ENCODE measurements around the gene MFGE8. TPM values are rescaled to one million over a fixed set of nuclear protein-coding genes. Genes with fewer than 3 reads are reported as not detected.

MFGE8 gene
- total RNA-seq, 1 experiment from 2014 or later, result 32.0 TPM

DNA sequence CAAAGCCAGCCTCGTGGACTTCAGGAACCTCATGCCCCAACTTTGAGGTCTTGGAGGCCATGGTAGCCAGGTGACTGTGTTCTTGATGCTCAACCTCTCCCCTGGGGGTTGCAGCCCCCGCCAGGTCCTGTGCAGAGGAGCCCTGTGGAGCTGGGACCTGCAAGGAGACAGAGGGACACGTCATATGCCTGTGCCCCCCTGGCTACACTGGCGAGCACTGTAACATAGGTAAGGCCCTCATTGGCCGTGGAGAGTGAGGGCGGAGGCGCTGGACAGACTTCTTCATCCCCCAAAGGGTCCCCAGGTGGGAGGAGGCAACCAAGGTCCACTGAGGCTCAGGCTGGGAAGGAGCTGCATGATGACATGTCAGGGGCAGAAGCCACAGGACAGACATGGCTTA is 53.0 kb downstream of the MFGE8 start:
- Histone ChIP-seq H3K4me3 (ENCODE audit: low read length) (no peak overlapping the region), H3K27me3 (ENCODE audit: low read length) (peaks cover 26% of the 10 kb centered on the region; the same call in 1 of the 2 replicates), H3K4me2 (ENCODE audit: low read length) (no peak overlapping the region), H3K79me2 (ENCODE audit: low read length) (no peaks in the 10 kb centered on the region), H3F3A (ENCODE audit: low read length, unreplicated experiment) (no peaks in the 10 kb centered on the region), H3K9ac (ENCODE audit: low read length) (no peak overlapping the region), H3K9me2 (replicated peaks; ENCODE audit: low read length) (no peaks in the 10 kb centered on the region), H3K4me1 (ENCODE audit: insufficient read depth, low read length) (no peaks in the 10 kb centered on the region), H2AFZ (ENCODE audit: low read length) (no peak overlapping the region), H3K36me3 (ENCODE audit: low read depth, low read length) (no peaks in the 10 kb centered on the region), H4K20me1 (ENCODE audit: low read length) (no peaks in the 10 kb centered on the region), H3K27ac (ENCODE audit: low read length) (no peak overlapping the region), H3K9me3 (ENCODE audit: low read length) (no peaks in the 10 kb centered on the region)
- POLR2A ChIA-PET (ENCODE audit: unreplicated experiment), result no interaction called here
- TF ChIP-seq, protein P1, sequence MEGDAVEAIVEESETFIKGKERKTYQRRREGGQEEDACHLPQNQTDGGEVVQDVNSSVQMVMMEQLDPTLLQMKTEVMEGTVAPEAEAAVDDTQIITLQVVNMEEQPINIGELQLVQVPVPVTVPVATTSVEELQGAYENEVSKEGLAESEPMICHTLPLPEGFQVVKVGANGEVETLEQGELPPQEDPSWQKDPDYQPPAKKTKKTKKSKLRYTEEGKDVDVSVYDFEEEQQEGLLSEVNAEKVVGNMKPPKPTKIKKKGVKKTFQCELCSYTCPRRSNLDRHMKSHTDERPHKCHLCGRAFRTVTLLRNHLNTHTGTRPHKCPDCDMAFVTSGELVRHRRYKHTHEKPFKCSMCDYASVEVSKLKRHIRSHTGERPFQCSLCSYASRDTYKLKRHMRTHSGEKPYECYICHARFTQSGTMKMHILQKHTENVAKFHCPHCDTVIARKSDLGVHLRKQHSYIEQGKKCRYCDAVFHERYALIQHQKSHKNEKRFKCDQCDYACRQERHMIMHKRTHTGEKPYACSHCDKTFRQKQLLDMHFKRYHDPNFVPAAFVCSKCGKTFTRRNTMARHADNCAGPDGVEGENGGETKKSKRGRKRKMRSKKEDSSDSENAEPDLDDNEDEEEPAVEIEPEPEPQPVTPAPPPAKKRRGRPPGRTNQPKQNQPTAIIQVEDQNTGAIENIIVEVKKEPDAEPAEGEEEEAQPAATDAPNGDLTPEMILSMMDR (conservative IDR thresholded peaks at IDR 0.05; ENCODE audit: low read depth, low read length), result no peak
- TF ChIP-seq EZH2 (IDR thresholded peaks at IDR 0.05; ENCODE audit: low read length, unreplicated experiment), result no peak
- no peak for TF ChIP-seq EZH2phosphoT487 (IDR thresholded peaks at IDR 0.05; ENCODE audit: borderline replicate concordance, low read length)
- CTCF ChIA-PET, result no interaction called here
- ATAC-seq, result no peak
- no peak for DNase-seq
- intact Hi-C loops (cut with micrococcal nuclease), result no loop called here
- no TSS peak for BruUV-seq (replicated peaks)

DNA sequence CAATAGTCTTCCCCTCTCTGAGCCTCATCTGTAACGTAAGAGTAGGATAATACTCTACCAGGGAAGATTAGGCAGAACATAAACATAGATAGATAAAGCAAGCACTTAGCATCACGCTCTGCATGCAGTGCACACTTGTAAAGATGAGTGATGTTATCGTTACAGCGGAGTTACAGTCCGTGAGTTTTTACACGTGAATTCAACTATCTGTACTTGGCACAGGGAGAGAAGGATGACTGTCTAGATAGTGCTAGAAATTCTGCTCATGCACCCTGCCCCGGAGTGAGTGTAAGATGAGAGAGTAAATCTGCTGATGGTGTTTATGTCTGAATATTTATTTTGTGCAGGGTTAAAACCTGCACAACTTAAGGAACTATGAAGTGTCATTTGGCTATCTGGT is 53.6 kb downstream of the MFGE8 start:
- Histone ChIP-seq H3K9me3 (ENCODE audit: low read length) (no peaks in the 10 kb centered on the region), H3K4me2 (ENCODE audit: low read length) (no peak overlapping the region), H3K4me1 (ENCODE audit: insufficient read depth, low read length) (no peaks in the 10 kb centered on the region), H3F3A (ENCODE audit: low read length, unreplicated experiment) (no peaks in the 10 kb centered on the region), H3K4me3 (ENCODE audit: low read length) (no peak overlapping the region), H4K20me1 (ENCODE audit: low read length) (no peaks in the 10 kb centered on the region), H3K27ac (ENCODE audit: low read length) (no peak overlapping the region), H3K27me3 (ENCODE audit: low read length) (peaks cover 33% of the 10 kb centered on the region; the same call in 1 of the 2 replicates), H3K9ac (ENCODE audit: low read length) (no peak overlapping the region), H3K79me2 (ENCODE audit: low read length) (no peaks in the 10 kb centered on the region), H2AFZ (ENCODE audit: low read length) (no peak overlapping the region), H3K9me2 (replicated peaks; ENCODE audit: low read length) (no peaks in the 10 kb centered on the region), H3K36me3 (ENCODE audit: low read depth, low read length) (no peaks in the 10 kb centered on the region)
- no peak for DNase-seq
- ChIA-PET CTCF (no interaction called here), POLR2A (ENCODE audit: unreplicated experiment) (no interaction called here)
- no peak for ATAC-seq
- TF ChIP-seq EZH2phosphoT487 (IDR thresholded peaks at IDR 0.05; ENCODE audit: borderline replicate concordance, low read length) (no peak), EZH2 (IDR thresholded peaks at IDR 0.05; ENCODE audit: low read length, unreplicated experiment) (no peak)
- TF ChIP-seq, protein P1 (conservative IDR thresholded peaks at IDR 0.05; ENCODE audit: low read depth, low read length), result no peak
- intact Hi-C loops (cut with micrococcal nuclease), result no loop called here
- BruUV-seq (replicated peaks), result no TSS peak

DNA sequence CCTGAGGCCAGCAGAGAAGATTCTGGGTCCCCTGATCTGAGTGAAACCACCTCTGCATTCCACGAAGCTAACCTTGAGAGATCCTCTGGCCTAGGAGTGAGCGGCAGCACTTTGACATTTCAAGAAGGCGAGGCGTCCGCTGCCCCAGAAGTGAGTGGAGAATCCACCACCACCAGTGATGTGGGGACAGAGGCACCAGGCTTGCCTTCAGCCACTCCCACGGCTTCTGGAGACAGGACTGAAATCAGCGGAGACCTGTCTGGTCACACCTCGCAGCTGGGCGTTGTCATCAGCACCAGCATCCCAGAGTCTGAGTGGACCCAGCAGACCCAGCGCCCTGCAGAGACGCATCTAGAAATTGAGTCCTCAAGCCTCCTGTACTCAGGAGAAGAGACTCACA is 54.2 kb downstream of the MFGE8 start:
- no peak overlapping the region for H2AFZ ChIP-seq (ENCODE audit: low read length)
- no peaks in the 10 kb centered on the region for H4K20me1 ChIP-seq (ENCODE audit: low read length)
- CTCF ChIA-PET, result no interaction called here
- H3K79me2 ChIP-seq (ENCODE audit: low read length), result no peaks in the 10 kb centered on the region
- peaks cover 33% of the 10 kb centered on the region; the same call in 1 of the 2 replicates for H3K27me3 ChIP-seq (ENCODE audit: low read length)
- no peaks in the 10 kb centered on the region for H3K36me3 ChIP-seq (ENCODE audit: low read depth, low read length)
- no peaks in the 10 kb centered on the region for H3K9me3 ChIP-seq (ENCODE audit: low read length)
- no peaks in the 10 kb centered on the region for H3K4me1 ChIP-seq (ENCODE audit: insufficient read depth, low read length)
- H3K27ac ChIP-seq (ENCODE audit: low read length), result no peak overlapping the region
- DNase-seq (no peak), ATAC-seq (no peak)
- TF ChIP-seq EZH2 (IDR thresholded peaks at IDR 0.05; ENCODE audit: low read length, unreplicated experiment) (no peak), EZH2phosphoT487 (IDR thresholded peaks at IDR 0.05; ENCODE audit: borderline replicate concordance, low read length) (no peak)
- TF ChIP-seq, protein P1 (conservative IDR thresholded peaks at IDR 0.05; ENCODE audit: low read depth, low read length), result no peak
- H3K4me2 ChIP-seq (ENCODE audit: low read length), result no peak overlapping the region
- no peaks in the 10 kb centered on the region for H3K9me2 ChIP-seq (replicated peaks; ENCODE audit: low read length)
- H3K9ac ChIP-seq (ENCODE audit: low read length), result no peak overlapping the region
- no peaks in the 10 kb centered on the region for H3F3A ChIP-seq (ENCODE audit: low read length, unreplicated experiment)
- no TSS peak for BruUV-seq (replicated peaks)
- POLR2A ChIA-PET (ENCODE audit: unreplicated experiment), result no interaction called here
- no peak overlapping the region for H3K4me3 ChIP-seq (ENCODE audit: low read length)
- intact Hi-C loops (cut with micrococcal nuclease), result no loop called here

All from PC-3 (cell line).